CD1c-positive myeloid dendritic cell (primary cell): ENCODE measurements around the gene SLC7A1.

Source experiments
- DNase-seq: peaks from one replicate; pipeline ENCODE4 v3.0.0-alpha.2; 2016; ENCODE audit errors: extremely low spot score

The SLC7A1 gene

DNA sequence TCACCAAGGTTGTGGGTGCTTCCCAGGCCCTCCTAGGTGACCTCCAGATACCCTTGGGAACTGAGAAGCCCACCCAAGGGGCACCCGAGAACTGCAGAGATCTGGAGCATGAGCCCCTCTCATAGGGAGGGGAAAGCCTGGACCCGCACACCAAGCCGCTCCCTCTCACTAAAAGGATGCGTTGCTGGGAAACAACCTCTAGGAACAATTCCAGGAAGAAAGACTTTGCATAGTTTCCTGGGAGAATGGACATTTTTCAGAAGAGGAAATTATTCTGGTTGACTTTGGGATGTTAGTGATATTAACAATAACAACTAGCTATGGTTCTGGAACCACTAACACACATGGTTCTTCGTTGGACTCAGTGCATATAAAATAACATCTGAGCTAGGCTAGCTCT, 64.6 kb downstream of the SLC7A1 start:
- no peak for DNase-seq

DNA sequence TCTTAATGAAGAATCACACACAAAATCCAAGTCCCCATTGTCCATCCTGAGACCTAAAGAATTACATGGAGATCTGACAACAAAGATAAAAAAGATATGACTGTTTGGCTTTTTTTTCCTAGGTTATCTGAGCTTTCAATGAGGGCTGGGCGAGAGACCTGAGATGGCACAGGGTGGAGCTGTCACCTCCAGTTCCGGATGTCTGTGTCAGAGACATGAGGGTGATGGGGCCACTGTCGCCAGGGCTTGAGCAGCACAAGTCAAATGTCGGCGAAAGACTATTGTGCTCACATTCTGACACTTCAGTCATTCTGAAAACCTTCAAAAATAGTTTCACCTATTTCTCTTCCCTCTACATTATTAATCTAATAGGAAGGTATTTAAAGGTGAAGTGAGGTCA, 65.7 kb downstream of the SLC7A1 start:
- no peak for DNase-seq

DNA sequence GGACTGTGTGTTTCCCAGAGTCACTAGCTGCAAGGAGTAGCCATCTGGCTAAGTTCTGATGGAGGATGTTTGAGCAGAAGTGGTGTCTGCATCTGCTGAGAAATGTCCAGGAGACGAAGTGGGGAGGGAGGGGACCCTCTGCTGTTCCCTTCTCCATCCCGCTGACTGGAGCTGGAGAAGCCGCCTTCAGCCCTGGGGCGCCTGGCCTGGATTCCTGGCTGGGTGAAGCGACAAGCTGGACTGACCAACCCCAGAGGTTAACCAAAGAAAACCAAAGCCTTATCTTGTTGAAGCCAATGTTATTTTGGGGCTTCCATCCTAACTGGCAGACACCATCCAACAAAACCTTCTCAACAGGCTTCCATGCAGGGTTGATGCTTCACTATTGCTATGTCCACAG, 67.6 kb downstream of the SLC7A1 start:
- DNase-seq: no peak

DNA sequence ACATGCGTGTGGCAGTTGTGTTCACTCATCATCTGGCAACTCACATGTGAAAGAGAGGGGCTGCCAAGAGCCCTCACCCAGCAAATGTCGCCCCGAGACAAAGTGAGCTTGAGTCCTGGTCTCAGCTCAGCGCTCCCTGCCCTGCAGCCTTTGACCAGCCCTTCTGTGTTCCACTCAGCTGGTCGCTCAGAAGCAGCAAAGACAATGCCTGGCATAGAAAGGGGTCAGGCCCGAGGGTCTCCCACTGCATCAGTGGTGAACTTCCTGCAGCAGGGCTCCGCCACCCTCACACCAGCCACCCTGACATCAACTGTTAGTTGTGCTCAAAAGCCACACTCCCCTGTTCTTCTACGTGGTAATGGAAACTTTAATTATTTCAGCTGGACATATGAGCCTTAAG, 68.0 kb downstream of the SLC7A1 start:
- DNase-seq: no peak

DNA sequence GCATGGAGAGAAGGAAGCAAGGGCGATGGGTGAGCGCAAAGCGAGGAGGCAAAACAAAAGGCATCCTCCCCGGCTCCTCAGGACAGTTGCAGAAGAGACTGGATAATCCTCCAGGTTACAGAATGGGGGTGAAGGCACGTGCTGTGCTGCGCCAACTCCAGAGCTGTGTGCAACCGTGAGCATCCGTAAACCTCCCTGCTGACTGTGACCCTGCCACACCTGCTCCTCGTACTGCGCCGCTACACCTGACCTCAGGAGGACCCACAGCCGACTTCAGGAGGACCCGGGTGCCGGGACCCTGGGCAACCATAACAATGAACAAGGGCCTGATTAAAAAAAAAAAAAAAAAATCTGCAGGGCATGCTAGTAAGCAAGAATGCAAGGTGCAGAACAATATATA, 68.7 kb downstream of the SLC7A1 start:
- no peak for DNase-seq

DNA sequence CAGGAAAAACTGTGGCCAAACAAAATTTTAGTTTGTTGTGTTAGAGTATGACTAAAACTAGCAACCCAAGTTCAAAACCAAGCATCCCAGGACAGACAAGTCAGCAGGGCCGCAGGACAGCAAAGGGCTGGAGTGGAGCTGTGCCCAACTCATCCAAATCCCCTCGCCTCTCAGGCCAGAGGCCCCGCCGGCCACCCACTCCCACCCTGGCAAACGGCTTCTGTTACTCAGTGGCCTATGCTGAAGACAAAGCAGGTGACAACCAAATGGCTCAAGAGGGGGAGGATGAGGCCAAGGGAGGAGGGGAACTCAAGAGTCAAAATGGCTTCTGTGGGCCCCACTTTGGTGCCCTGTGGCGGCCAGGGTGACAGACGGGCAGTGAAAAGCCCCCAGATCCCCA, 69.7 kb downstream of the SLC7A1 start:
- no peak for DNase-seq

DNA sequence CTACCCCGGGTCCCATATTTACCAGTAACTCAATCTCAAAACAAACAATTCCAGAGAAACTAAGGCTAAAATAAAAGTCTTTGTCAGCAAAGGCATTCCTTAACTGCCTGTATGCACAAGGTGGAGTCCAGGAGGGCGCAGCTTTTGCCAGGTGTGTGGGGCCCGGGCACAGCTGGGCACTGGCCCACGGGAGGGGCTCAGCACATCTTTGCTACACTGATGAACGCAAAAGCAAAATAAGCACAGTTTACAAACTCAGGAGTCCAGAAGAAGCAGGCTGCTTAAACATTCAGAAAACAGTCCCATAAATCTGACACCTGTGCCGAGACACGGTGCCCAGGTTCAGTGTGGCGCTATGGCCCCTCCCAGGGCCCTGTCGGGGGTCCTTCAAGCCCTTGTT, 70.8 kb downstream of the SLC7A1 start:
- no peak for DNase-seq

DNA sequence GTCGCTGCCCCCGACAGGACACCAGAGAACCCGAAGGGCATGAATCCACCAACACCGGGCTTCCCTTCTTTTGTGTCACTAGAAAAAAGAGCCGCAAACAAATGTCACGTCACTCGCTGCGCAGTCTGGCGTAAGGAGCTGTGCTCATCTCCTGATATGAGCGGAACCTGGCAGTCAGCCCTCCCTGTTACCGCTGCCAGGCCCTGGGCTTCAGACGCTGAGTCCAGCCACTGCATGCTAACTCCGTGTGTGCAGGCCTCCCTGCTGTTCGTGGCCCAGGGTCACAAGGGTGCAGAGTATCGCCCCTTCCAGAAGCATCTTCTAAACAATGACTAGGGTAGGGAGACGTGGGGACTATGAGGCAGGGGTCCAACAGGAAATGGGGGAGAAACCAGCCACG, 71.3 kb downstream of the SLC7A1 start:
- no peak for DNase-seq

DNA sequence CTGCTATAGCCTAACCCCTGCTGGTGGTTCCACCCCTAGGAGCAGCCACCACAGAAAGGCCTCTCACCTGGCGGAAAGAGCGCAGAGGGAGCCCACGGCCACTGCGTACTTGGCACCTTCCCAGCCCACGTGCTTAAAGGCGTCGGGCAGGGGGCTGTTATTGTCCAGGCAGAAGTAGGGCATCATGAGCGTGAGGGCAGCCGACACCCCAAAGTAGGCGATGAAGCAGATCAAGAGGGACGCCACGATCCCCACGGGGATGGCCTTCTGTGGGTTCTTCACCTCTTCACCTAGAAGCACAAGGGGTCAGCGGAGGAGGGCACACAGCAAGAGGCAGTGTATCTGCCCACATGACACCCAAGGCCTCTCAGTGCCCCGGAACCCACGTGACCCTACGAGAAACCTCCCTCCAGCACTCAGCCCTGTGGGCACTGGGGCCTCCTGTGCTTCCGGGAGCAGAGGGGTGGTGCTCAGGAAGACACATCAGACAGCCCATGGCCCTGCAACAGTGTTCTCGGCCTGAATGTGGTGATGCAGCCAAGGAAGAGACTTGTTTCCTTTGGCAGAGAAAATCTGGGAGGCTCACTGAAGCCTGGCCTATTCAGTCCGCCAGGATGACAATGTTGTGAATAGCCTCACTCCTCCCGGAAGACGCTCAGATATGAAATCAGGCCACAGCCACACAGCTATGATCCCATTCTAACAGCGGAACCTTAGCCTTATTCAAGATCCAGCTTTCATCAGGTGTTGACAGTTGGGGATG, 72.1 kb downstream of the SLC7A1 start:
- DNase-seq: no peak

DNA sequence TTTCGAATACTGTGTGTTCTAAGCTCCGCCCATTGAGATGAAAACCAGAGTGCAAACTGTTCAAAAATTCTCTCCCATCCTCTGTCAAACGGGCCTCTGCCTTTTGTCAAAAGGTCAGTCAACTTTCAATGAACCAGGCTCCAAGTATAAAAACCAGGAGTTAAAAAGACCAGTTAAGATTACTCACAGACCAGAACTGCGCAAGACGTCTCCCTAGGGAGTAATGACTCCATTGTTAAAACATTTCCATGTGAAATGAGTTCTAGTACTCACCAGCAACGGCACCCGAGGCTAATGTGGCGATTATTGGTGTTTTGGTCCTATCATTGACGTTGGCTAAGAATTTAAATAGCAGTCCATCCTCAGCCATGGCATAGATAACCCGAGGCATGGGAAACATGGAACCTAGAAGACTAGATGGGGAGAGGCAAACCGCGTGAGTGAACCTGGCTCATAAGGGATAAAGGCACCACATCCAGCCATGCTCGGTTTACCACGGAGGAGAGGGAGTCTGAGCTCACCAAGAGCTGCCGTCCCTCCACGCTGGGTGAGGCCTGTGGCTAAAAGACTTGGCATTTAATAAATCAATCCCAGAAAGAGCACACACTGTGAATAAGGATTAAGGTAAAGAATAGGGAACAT, 73.3 kb downstream of the SLC7A1 start:
- no peak for DNase-seq

DNA sequence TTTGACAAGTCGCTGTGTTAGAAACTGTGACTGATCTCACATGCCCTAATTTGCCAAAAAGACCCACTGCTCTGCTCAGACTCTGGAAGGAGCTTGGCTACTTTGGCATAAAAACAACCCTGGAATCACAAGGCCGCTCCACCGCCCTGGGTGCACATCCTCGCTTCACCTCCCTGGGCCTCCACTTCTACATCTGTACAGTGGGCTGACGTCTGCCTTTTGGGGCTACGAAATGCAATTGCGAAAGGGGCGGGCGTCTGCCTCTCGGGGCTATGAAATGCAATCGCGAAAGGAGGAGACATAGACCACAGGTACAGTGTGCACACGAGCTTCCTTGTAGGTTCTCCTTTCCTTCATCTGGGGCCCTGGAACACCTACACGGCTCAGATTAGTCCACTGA, 74.2 kb downstream of the SLC7A1 start:
- DNase-seq: no peak

DNA sequence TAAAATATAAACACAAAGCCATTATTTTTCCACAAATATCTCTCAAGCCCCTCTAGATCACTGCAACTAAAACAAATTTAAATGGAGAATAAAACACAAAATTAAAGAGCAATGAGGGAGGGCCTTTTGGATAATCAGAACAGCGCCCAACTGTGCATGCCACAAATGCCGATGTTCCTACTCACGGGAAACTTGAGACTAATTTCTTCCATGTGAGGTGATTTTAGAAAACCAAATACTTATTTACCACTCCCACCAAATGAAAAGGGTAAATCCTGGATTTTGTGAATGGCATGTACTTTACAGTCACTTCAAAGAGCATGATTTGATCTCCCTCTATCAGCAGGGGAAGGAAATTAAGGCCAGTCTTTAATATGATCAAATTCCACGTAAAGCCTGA, 74.8 kb downstream of the SLC7A1 start:
- DNase-seq: no peak

DNA sequence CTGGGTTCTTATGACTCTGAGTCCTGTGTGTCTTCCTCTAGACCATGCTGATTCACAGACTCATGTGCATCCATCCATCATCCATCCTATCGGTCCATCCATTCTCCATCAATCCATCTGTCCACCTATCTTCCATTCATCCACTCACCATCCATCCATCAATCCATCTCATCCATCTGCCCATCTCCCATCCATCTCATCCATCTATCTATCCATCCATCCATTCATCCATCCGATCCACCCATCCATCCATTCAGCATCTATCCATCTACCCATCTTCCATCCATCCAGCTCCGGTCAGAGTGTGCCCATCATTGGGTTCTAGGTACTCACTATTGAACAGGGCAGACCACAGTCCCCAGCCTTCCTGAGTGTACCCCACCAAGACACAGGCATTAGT, 75.6 kb downstream of the SLC7A1 start:
- no peak for DNase-seq

DNA sequence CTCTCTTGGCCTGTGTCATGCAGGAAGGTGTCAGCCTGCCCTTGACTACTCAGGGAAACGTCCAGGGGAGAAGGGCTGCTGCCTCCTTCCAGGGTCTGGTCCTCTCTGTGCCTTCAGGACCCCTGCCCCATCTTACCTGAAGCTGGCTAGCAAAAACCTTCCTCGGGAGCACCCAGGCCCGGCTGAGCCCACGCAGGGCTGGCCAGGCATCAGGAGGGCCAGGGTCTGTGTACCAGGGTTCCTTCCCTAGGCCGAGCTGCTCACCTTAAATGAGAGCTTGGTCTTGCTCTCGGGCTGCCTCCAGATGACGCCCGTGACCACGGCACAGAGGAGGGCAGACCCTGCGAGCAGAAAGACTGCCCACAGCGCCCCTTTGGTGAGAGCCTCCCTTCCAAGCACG, 78.6 kb downstream of the SLC7A1 start:
- DNase-seq: no peak

DNA sequence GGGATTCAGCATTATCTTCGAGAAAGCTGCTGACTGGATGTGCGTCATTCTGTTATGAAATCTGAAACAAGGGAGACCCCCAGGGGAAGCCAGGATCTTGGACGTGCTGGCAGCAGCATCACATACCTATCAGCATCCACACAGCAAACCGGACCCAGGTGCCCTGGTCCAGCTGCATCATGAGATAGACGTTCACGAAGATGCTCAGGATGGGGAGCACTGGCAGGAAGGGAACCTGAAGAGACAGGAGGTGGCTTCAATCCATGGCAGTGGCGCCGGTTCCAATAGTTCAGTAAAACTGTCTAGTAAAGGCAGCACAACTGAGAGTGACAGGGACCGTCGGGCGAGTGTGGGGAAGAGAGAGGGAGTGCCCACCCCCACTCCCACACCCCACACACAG, 79.5 kb downstream of the SLC7A1 start:
- no peak for DNase-seq

DNA sequence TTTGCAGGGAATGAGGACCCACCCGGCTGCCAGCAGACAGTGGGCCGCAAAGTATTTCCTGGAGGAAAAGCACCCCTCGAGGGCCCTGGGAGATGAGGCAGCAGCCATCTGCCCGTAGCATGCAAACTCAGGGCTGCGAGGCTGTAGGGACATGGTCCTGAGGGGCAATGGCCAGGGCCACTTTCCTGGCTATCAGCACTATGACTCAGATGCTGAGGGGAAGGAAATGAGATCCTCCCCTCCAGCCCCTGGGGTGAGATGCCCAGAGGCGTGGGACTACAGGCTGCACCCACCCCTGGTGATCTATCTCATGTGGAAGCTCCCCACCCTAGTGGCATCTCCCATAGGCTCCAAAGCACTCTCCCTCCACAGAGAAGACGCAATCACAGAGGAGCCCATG, 80.1 kb downstream of the SLC7A1 start:
- DNase-seq: no peak

DNA sequence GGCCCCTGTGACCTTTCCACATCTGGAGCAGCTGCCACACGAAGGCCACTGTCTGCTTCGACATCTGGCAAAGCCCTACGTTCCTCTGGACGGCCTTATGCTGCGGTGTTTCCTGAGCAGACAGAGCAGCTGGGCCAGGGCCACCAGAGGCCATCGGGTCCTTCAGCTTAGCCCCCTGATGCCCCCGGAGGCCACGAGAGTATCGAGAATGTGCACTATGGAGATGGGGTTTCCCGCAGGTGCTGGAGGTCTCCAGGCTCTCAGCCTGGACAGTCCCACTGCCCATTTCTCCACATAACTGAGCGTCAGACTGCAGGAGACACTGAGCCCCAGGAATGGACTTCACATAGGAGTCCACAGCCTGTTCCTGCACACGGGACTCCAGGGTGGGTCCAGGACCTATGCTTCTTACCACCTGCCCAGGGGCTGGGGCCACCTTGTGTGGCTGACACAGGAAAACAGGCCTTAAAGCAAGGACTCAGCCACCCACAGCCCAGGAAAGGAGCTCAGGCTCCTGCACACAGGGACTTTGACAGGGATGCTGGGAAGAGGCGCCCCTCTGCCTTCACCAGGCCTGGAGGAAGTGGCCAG, 80.7 kb downstream of the SLC7A1 start:
- no peak for DNase-seq

DNA sequence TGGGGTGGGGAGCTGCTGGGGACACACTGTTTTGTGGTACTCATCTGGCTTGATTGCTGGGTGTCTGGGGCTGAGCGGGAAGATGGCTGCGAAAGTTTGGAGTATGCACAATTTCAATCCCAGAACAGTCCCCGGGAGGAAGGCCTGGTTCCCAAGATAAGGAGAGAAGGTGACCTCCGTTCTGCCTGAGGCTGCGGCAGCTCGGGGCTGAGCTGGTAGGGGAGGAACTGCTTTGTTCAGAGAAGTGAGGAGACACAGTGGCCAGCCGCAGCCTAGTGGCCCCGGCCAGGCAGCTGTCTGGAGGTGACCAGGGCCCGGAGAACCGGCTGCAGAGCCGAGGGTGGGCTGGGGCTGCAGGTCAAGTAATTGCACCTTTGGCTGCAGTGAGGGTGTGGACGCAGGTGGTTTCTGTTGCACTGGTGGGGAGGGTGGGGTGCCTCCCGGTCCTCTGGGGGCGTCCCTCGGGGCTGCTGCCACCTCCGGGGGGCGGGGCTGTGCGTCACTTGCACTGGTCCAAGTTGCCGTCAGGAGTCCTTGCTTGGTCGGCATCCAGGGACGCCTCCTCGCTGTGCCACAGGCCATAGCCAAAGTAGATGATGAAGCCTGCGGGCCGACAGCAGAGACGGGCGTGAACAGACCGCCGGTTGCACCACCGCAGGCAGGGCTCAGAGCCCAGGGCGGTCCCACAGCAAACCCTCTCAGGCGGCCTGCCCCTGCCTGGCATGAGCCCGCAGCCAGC, 81.3 kb downstream of the SLC7A1 start:
- DNase-seq: no peak

DNA sequence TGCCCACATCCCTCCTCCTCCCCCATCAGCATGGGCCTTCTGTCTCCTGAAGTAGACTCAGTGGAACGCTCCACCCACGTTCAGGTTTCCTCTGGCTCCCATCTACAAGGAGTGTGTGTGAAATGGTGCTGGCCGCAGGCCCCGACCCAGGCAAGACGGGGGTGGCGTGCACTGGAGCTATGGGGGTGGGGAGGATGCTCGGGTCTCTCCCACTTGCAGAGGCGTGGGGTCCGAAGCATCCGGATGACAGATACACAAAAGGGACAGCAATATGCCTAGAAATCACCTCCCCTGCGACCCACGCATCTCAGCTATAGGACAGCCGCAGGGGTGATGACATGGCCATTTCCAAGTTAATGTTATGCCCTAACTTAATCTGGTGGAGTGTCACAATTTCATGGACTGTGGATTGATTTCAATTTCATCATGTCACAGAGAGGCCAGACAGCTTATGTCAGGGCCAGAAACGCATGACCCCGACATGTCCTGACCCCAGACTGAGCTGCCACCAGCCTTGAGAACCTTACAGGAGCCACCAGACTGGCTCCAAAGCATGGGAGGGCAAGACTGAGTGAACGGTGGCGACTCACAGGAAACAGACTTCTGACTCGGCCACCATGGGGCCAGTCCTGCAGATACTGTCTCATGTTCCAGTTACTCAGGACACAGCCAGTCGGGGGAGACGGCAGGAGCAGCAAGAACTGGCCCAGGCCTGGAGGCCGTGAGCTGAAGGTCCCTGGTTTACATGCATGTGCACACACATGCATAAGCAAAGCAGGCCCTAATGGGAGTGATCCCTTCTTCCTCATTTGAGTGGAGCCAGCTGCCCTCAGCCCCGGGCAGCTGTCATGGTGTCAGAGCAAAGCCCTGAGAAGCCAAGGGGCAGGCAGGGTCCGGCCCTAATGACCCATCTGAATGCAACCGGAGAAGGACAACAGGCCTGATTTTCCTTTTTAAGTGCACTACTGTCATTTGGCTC, 82.2 kb downstream of the SLC7A1 start:
- DNase-seq: no peak

DNA sequence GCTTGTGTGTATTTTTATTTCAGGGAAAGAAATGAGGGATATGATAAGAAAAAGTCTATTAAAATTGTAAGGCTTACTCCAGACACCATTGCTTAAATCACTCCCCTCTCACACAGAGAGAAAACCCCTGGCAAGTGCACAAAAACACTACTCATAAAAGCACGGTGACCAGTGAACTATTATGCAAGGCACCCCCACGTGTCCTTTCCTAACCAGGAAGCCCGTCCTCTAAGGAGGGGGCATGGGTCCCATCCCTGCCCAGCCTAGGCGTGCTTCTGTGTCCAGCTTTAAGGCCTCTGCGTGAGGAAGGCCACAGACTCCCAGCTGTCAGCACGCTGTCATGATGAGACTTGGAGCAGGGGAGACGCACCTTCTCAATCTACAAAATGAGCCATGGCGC, 83.5 kb downstream of the SLC7A1 start:
- no peak for DNase-seq

DNA sequence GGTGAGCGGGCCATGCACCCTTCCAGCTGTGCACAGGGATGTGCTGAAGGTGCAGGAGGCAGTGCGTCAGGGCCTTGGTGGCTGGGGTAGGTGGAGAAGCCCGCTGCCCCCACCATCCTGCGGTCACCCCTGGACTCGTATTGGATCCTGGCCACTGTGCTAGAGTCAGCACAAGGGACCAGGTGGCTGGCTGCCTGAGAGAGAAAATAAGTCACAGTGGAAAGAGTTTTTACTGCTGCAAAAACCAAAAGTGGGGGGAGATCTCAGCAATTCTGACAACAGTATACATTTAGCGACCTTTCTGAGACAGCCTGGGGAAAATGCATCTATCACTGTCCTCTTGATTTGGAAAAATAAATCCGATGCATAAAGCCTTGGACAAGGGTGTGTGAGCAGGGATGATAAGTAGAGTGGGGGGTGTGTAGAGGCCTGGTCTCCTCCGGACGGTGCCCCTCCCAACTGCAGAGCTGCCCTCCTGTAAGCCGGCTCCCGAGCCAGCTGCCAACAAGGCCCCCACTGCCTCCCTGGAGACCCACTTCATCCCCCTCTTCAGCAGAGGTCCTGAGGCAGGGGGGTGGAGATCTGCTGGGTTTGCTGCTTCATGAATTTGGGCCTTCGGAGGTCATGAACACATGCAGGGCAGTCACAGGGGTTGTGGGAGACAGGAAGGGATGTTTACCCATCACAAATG, 84.2 kb downstream of the SLC7A1 start:
- no peak for DNase-seq
